ENCODE measurements around the gene NCS1. TPM values are rescaled to one million over a fixed set of nuclear protein-coding genes. Genes with fewer than 3 reads are reported as not detected.

The NCS1 gene
- total and polyA plus RNA-seq, 2 of the 8 experiments (the other 6 are each of a cell fraction or from before 2014, with no cell fraction given), result 34.7 to 47.6 TPM

DNA sequence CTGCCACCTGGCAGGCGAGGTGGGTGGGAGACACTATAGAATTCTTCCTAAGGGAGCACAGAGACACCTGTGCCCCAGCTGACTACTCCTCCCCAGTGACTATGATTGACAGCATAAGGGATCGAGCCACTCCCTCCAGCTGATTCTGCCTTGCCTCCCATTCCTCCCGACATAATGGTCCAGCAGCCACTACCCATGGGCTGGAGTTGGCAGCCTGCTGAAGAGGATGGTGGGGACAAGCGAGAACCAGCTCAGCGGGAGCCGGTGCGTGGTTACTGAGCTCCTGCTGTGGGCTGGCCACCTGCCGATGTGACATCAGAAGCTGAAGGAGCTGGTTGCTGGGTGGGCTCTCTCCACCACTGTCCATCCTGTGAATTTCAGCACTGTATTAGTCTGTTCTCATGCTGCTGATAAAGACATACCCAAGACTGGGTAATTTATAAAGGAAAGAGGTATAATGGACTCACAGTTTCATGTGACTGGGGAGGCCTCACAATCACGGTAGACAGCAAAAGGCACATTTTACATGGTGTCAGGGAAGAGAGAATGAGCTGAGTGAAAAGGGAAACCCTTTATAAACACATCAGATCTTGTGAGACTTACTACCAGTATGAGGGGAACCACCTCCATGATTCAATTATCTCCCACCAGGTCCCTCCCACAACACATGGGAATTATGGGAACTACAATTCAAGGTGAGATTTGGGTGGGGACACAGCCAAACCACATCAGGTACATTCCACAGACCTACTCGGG lies 12.1 kb upstream of the NCS1 start:
- FAIRE-seq (no peak), DNase-seq (ENCODE audit: low read depth in 1 of 2, low spot score in 2 of 2) (no peak)
- H3K27ac ChIP-seq (ENCODE audit: low read depth, low read length), result no peak overlapping the region
- H4K8ac ChIP-seq (ENCODE audit: extremely low read depth, insufficient read depth, low read length), result no peak overlapping the region; the same call in 1 of the 2 replicates
- H3K4me1 ChIP-seq (replicated peaks in 1 of 4; ENCODE audit: control insufficient read depth in 3 of 4, insufficient read depth in 4 of 4, low read length in 3 of 4), result no peaks in the 10 kb centered on the region
- H3K9me3 ChIP-seq (ENCODE audit: insufficient read depth in 2 of 2, low read depth in 1 of 2, low read length in 1 of 2), result no peaks in the 10 kb centered on the region
- H4K5ac ChIP-seq (ENCODE audit: insufficient read length, low read depth, low read length), result no peak overlapping the region
- H4K91ac ChIP-seq (replicated peaks; ENCODE audit: insufficient read length, low read length), result no peak overlapping the region
- H3K9ac ChIP-seq (replicated peaks in 1 of 4; ENCODE audit: extremely low read depth in 1 of 4, low read depth in 3 of 4, low read length in 3 of 4), result no peak overlapping the region
- no peak overlapping the region for H2AK5ac ChIP-seq (ENCODE audit: low read depth, low read length)
- H3K18ac ChIP-seq (ENCODE audit: extremely low read depth, low read length), result no peak overlapping the region
- H3K27me3 ChIP-seq (replicated peaks in 1 of 4; ENCODE audit: control insufficient read depth in 3 of 4, extremely low read depth in 1 of 4, insufficient read depth in 3 of 4, low read length in 3 of 4), result no peaks in the 10 kb centered on the region
- no peaks in the 10 kb centered on the region for H3K79me2 ChIP-seq (ENCODE audit: control insufficient read depth in 1 of 2, insufficient read depth in 2 of 2, low read length in 2 of 2)
- no peak overlapping the region for H3K23ac ChIP-seq (ENCODE audit: insufficient read length)
- no peak overlapping the region for H3K56ac ChIP-seq (replicated peaks; ENCODE audit: insufficient read length, low read depth, low read length)
- TF ChIP-seq SP2 (IDR thresholded peaks at IDR 0.05; ENCODE audit: low read length) (no peak), TBP (IDR thresholded peaks at IDR 0.05; ENCODE audit: low read depth, low read length) (no peak), SIRT6 (IDR thresholded peaks at IDR 0.05; ENCODE audit: low read length) (no peak), JUN (IDR thresholded peaks at IDR 0.05; ENCODE audit: low read depth, low read length) (no peak)
- H3K79me1 ChIP-seq (ENCODE audit: low read depth, low read length), result no peaks in the 10 kb centered on the region
- no peak overlapping the region for H3K4ac ChIP-seq (replicated peaks; ENCODE audit: insufficient read length, low read depth, low read length)
- CTCF ChIA-PET (ENCODE audit: partially characterized antibody), result interaction anchor here (0.6 to 1.4 kb wide), 4 partner anchors 10 to 41 kb away, joined by 3 to 5 read pairs (median 3); no protein-coding TSS in a partner anchor
- no peak overlapping the region for H2AFZ ChIP-seq (ENCODE audit: low read length)
- H2BK20ac ChIP-seq (ENCODE audit: low read length), result no peak overlapping the region
- POLR2A ChIA-PET (ENCODE audit: partially characterized antibody), result interaction anchor here (0.6 to 2.3 kb wide), 3 partner anchors 8 to 64 kb away, joined by 3 to 5 read pairs (median 4); no protein-coding TSS in a partner anchor
- H3K14ac ChIP-seq (ENCODE audit: insufficient read length), result no peak overlapping the region
- H4K20me1 ChIP-seq (replicated peaks in 1 of 2; ENCODE audit: control insufficient read depth in 1 of 2, insufficient read depth in 2 of 2, low read length in 2 of 2), result no peaks in the 10 kb centered on the region
- no peak overlapping the region for H3K4me3 ChIP-seq (ENCODE audit: extremely low read depth in 1 of 4, insufficient read depth in 2 of 4, low read depth in 3 of 4, low read length in 4 of 4)
- H3K36me3 ChIP-seq (ENCODE audit: control insufficient read depth in 2 of 4, insufficient read depth in 4 of 4, low read length in 3 of 4), result no peaks in the 10 kb centered on the region
- no peak overlapping the region for H2BK5ac ChIP-seq (ENCODE audit: low read depth, low read length)
- peaks cover under 1% of the 10 kb centered on the region; the same call in 1 of the 2 replicates for H3K23me2 ChIP-seq (ENCODE audit: low read depth, low read length)
- H2BK12ac ChIP-seq (ENCODE audit: low read depth, low read length), result no peak overlapping the region
- no peak overlapping the region for H2BK120ac ChIP-seq (replicated peaks; ENCODE audit: low read depth, low read length)
- H3K4me2 ChIP-seq (ENCODE audit: insufficient read depth in 1 of 2, low read depth in 2 of 2, low read length in 2 of 2), result no peak overlapping the region
- H2BK15ac ChIP-seq (ENCODE audit: low read length), result no peak overlapping the region
- WGBS, 2 experiments (ENCODE audit: extremely low coverage in 1 of 2, insufficient coverage in 1 of 2, insufficient read length in 1 of 2, insufficient replicate concordance in 2 of 2, low coverage in 1 of 2, low lambda C conversion rate in 2 of 2, missing lambda C conversion rate in 1 of 2), result 88% methylated on average over 10 of the region's 10 CpGs; no CpG with 5 or more reads in 1 of the 2 experiments

Measured in H1 (cell line).